SK-N-SH (cell line): ENCODE data around the gene ITFG1.

Experiments used
- CHD2 ChIP-seq: fragments of 150-350 bp; IDR thresholded peaks from 2 replicates; pipeline ENCODE4 v1.6.1; 2018; ENCODE audit warnings: low read length; ENCODE audit not compliant: partially characterized antibody
- EP300 ChIP-seq, 2 experiments: IDR thresholded peaks; 2 replicates each; pipeline versions ENCODE4 v1.4.0 to v1.6.1; 2012; ENCODE audit warnings: borderline replicate concordance in 1 of 2, low read depth in 1 of 2, low read length in 1 of 2
- EZH2phosphoT487 ChIP-seq: fragments of 200-600 bp; sonication (generic); IDR thresholded peaks from 2 replicates; pipeline ENCODE4 v1.6.1; 2017; ENCODE audit warnings: low read depth, mixed run types, mild to moderate bottlenecking, antibody characterized with exemption, moderate library complexity, borderline replicate concordance
- JUND ChIP-seq: IDR thresholded peaks from 2 replicates; pipeline ENCODE4 v1.4.0; 2012
- POLR2AphosphoS5 ChIP-seq: IDR thresholded peaks from 2 replicates; pipeline ENCODE4 v1.6.1; 2012; ENCODE audit warnings: low read depth, low read length
- RFX5 ChIP-seq: IDR thresholded peaks from 2 replicates; pipeline ENCODE4 v1.6.1; 2012; ENCODE audit warnings: mild to moderate bottlenecking, improper control_type of control experiment, low read length
- SIN3A ChIP-seq: IDR thresholded peaks from 2 replicates; pipeline ENCODE4 v1.6.1; 2012; ENCODE audit warnings: low read depth, mild to moderate bottlenecking, low read length, moderate library complexity, borderline replicate concordance
- TAF1 ChIP-seq: IDR thresholded peaks from 2 replicates; pipeline ENCODE4 v1.6.1; 2012; ENCODE audit warnings: low read depth, mild to moderate bottlenecking, low read length, moderate library complexity, borderline replicate concordance
- TCF12 ChIP-seq: IDR thresholded peaks from 2 replicates; pipeline ENCODE4 v1.4.0; 2012
- TF ChIP-seq, protein P1 (sequence below): fragments of 200-600 bp; sonication (generic); IDR thresholded peaks from 2 replicates; pipeline ENCODE4 v1.6.1; 2017; ENCODE audit warnings: antibody characterized with exemption, mild to moderate bottlenecking, moderate library complexity
- TF ChIP-seq, protein P2 (sequence below): fragments of 150-350 bp; IDR thresholded peaks from 2 replicates; pipeline ENCODE4 v1.6.1; 2016; ENCODE audit warnings: mild to moderate bottlenecking, low read depth, low read length
- TF ChIP-seq, protein P3 (sequence below): fragments of 150-350 bp; IDR thresholded peaks from 2 replicates; pipeline ENCODE4 v1.6.1; 2017; ENCODE audit warnings: antibody characterized with exemption, low read length, low read depth, borderline replicate concordance
- TF ChIP-seq, protein P4 (sequence below): IDR thresholded peaks from 2 replicates; pipeline ENCODE4 v1.6.1; 2012; ENCODE audit warnings: mild to moderate bottlenecking, low read depth, low read length, moderate library complexity
- TF ChIP-seq, protein P5 (sequence below): IDR thresholded peaks from 2 replicates; pipeline ENCODE4; 2012

DNA sequence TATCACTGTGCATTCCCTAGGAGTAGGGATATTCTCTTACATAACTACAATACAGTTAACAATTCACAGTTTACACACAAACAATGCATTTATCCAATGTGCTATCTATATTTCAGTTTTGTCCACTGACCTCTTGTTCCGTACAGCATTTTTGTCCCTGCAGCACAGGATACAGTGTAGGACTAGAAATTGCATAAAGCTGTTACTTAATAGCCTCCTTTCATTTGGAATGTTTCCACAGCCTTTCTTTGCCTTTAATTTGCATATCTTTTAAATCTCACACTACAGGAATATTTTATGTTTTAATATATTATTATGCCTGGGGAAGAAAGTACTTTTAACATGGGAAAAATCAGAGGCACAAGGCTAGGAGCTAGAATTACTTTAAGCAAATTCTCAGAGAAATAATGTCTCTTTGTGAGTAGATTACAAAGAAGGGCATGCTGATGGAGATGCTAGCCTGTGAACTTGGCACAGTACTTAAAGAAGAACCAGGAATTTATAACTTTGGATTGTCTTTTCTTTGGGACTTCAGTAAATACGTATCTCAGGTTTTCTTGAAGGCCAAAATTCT is 144.3 kb downstream of the ITFG1 start:
- no peak for TF ChIP-seq TCF12
- TF ChIP-seq, protein P1, sequence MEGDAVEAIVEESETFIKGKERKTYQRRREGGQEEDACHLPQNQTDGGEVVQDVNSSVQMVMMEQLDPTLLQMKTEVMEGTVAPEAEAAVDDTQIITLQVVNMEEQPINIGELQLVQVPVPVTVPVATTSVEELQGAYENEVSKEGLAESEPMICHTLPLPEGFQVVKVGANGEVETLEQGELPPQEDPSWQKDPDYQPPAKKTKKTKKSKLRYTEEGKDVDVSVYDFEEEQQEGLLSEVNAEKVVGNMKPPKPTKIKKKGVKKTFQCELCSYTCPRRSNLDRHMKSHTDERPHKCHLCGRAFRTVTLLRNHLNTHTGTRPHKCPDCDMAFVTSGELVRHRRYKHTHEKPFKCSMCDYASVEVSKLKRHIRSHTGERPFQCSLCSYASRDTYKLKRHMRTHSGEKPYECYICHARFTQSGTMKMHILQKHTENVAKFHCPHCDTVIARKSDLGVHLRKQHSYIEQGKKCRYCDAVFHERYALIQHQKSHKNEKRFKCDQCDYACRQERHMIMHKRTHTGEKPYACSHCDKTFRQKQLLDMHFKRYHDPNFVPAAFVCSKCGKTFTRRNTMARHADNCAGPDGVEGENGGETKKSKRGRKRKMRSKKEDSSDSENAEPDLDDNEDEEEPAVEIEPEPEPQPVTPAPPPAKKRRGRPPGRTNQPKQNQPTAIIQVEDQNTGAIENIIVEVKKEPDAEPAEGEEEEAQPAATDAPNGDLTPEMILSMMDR = no peak
- no peak for TF ChIP-seq CHD2
- TF ChIP-seq POLR2AphosphoS5 = no peak
- no peak for TF ChIP-seq TAF1
- no peak for TF ChIP-seq JUND
- TF ChIP-seq, protein P2, sequence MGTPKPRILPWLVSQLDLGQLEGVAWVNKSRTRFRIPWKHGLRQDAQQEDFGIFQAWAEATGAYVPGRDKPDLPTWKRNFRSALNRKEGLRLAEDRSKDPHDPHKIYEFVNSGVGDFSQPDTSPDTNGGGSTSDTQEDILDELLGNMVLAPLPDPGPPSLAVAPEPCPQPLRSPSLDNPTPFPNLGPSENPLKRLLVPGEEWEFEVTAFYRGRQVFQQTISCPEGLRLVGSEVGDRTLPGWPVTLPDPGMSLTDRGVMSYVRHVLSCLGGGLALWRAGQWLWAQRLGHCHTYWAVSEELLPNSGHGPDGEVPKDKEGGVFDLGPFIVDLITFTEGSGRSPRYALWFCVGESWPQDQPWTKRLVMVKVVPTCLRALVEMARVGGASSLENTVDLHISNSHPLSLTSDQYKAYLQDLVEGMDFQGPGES = no peak
- TF ChIP-seq, protein P3, sequence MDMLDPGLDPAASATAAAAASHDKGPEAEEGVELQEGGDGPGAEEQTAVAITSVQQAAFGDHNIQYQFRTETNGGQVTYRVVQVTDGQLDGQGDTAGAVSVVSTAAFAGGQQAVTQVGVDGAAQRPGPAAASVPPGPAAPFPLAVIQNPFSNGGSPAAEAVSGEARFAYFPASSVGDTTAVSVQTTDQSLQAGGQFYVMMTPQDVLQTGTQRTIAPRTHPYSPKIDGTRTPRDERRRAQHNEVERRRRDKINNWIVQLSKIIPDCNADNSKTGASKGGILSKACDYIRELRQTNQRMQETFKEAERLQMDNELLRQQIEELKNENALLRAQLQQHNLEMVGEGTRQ = no peak
- TF ChIP-seq, protein P4, sequence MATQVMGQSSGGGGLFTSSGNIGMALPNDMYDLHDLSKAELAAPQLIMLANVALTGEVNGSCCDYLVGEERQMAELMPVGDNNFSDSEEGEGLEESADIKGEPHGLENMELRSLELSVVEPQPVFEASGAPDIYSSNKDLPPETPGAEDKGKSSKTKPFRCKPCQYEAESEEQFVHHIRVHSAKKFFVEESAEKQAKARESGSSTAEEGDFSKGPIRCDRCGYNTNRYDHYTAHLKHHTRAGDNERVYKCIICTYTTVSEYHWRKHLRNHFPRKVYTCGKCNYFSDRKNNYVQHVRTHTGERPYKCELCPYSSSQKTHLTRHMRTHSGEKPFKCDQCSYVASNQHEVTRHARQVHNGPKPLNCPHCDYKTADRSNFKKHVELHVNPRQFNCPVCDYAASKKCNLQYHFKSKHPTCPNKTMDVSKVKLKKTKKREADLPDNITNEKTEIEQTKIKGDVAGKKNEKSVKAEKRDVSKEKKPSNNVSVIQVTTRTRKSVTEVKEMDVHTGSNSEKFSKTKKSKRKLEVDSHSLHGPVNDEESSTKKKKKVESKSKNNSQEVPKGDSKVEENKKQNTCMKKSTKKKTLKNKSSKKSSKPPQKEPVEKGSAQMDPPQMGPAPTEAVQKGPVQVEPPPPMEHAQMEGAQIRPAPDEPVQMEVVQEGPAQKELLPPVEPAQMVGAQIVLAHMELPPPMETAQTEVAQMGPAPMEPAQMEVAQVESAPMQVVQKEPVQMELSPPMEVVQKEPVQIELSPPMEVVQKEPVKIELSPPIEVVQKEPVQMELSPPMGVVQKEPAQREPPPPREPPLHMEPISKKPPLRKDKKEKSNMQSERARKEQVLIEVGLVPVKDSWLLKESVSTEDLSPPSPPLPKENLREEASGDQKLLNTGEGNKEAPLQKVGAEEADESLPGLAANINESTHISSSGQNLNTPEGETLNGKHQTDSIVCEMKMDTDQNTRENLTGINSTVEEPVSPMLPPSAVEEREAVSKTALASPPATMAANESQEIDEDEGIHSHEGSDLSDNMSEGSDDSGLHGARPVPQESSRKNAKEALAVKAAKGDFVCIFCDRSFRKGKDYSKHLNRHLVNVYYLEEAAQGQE = no peak
- no peak for TF ChIP-seq RFX5
- no peak for TF ChIP-seq EZH2phosphoT487
- TF ChIP-seq EP300 (IDR thresholded peaks at IDR 0.05; ENCODE audit: borderline replicate concordance in 1 of 2, low read depth in 1 of 2, low read length in 1 of 2) = no peak
- TF ChIP-seq, protein P5, sequence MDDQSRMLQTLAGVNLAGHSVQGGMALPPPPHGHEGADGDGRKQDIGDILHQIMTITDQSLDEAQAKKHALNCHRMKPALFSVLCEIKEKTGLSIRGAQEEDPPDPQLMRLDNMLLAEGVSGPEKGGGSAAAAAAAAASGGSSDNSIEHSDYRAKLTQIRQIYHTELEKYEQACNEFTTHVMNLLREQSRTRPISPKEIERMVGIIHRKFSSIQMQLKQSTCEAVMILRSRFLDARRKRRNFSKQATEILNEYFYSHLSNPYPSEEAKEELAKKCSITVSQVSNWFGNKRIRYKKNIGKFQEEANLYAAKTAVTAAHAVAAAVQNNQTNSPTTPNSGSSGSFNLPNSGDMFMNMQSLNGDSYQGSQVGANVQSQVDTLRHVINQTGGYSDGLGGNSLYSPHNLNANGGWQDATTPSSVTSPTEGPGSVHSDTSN = no peak
- TF ChIP-seq SIN3A = no peak
